Stimulated activated CD8-positive, alpha-beta memory T cell treated with anti-CD3 and anti-CD28 coated beads, Interleukin-12 subunit alpha, Interleukin-12 subunit beta, amount 100 ng/mL, for 24 hours (primary cell): ENCODE measurements around the gene SOST.

Experiments used
- DNase-seq: peaks from one replicate; pipeline ENCODE4 v3.0.0-alpha.2; 2020; ENCODE audit errors: extremely low read depth

SOST gene

DNA sequence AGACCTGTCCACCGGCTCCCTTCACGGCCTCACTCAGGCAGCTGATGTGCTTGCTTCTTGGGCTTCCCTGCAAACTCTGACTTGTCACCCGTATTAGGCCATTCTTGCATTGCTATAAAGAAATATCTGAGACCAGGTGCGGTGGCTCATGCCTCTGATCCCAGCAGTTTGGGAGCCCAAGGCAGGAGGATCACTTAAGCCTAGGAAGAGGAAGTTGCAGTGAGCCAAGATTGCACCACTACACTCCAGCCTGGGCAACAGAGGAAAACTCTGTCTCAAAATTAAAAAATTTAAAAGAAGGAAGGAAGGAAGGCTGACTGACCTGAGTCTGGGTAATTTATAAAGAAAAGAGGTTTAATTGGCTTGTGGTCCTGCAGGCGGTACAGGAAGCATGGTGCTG is 17.0 kb downstream of the SOST start:
- DNase-seq = no peak

DNA sequence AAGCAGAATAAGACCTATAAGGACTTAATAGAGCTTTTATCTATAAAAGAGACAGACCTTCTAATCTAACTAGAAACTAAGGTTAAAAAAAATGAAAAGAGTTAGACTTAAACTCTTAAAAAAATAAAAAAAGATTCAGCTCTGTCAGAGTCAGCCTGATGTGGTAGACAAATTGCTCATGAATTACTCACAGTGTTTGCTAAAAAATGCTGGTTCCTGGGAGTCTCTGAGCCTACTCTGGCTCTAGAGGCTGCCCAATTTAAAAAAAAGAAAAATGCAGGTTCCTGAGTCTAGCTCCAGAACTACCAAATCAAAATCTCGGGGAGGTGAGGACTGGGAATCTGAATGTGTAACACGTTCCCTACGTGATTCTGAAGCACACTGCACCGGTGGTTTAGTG is 18.1 kb downstream of the SOST start:
- no peak for DNase-seq

DNA sequence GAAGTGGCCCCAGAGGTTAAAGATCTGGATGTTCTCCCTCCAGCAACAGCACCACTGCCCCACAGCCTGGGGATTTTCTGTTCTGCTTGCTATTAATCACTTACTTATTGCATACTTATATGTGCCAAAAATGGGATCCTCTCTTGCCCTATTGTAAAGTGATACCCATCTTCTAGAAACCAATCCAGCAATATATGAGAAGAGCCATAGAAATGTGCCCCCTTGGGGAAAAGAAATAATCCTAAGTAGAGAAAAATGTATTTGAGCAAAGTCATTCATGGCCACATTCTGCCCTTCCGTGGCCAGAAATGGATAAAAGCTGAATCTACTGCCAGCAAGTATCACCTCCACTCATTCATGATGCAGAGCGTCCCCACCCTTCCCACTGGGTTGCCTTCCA is 20.9 kb downstream of the SOST start:
- DNase-seq = no peak

DNA sequence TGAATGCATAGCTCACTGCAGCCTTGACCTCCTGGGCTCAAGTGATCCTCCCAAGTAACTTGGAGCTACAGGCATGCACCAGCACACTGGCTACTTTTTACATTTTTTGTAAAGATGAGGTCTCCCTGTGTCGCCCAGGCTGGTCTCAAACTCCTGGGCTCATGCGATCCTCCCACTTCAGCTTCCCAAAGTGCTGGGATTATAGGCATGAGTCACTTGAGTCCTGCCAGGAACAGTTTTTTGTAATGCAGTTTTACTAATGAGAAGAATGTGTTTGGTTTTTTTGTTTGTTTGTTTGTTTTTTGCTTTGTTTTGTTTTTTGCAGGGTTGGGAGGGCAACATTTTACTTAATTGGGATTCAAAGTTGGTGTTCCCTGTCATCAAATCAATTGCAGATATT is 22.2 kb downstream of the SOST start:
- no peak for DNase-seq

DNA sequence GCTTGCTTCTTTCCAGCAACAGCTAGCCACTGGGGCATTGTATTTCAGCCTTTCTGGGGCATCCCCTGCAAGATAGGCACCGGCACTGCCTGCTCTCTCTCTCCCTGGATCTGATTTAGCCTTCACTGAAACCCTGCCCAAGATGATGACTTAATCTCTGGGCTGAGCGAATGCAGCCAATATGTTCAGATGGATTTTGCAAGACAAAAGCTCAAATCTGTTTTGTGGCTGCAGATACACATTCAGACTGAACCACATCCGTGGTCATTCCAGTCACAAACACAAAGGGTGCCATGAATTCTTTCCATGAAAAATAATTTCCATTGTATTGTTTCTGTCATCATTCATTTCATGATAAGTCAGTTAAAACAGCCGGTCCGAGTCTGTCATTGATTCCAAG is 24.2 kb downstream of the SOST start:
- no peak for DNase-seq

DNA sequence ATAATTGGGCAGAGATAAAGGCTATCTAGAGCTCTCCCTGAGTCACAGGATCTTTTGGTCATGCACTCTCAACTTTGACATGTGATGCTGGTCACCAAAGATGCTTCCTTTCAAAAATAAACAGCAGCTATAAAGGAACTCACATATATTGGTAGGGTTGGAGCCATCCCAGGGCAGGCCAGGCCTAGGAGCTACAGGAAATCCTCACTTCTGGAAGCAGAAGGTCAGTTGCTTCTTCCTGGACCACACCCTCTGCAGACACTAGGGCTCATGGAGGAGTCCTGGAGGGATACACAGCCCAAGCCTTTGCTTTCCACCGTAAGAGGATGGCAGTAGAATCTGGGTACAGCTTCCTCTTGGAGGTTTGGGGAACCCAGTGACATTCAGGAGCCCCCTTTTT is 24.6 kb downstream of the SOST start:
- DNase-seq = no peak

DNA sequence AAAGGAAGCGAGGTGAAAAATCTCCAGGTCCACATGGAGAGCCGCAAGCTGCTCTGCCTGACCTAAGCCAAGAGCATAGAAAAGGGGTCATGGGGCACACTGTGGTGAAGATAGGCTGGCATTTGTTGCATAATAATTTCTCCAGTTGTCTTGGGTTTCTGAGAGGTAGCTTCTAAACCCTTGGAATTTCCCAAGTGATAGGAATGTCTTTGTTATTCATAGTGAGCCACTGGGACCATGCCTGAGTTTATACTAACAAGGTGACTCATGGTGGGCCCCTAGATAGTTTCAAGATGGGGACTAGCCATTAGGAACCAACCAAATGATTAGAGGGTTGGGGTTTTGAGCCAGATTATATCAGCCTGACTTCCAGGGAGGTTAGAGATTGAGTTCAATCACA is 25.6 kb downstream of the SOST start:
- DNase-seq = no peak

DNA sequence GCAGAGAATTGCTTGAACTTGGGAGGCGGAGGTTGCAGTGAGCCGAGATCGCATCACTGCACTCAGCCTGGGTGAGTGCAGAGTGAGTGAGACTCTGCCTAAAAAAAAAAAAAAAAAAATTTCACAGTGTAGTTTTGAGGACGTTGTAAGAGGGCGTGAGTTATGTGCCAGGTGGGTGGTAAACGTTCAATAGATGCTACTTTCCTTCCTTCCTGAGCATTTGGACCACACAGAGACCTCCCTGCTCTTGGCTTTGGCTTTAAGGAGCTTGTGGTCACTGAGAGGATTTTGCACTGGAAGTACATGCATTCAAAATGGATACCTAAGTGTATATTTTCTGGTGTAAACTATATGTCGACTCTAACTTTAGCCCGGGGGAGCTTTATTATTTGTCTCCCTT is 30.5 kb downstream of the SOST start:
- DNase-seq = no peak

DNA sequence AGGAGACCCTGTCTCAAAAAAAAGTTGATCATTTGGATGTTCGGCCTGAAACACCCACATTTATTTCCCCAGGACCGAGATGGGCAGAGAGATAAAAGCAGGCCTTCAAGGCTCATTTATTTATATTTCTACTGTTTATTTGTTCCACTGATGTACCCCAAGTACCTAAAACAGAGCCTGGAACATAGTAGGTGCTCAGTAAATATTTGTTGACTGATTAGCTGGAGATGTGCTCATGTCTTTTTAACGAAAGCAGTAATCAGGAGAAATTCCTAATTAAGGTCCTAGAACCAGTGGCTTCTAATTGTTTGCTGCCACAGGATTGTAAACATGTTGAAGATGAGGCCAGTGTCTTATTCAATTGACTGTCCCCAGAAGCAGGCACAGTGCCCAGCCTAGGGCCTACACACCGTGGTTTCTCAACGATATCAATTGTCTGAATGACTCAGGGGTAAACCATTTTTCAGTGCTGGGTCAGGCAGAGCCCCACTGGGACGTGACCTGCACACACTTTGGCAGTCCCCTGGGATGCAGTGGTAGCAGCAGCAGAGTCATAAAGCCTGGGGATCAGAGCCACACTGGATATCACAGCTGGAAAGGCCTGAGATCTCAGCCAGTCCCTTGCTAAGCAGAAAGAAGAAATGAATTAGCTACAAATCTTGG is 34.8 kb downstream of the SOST start:
- no peak for DNase-seq

DNA sequence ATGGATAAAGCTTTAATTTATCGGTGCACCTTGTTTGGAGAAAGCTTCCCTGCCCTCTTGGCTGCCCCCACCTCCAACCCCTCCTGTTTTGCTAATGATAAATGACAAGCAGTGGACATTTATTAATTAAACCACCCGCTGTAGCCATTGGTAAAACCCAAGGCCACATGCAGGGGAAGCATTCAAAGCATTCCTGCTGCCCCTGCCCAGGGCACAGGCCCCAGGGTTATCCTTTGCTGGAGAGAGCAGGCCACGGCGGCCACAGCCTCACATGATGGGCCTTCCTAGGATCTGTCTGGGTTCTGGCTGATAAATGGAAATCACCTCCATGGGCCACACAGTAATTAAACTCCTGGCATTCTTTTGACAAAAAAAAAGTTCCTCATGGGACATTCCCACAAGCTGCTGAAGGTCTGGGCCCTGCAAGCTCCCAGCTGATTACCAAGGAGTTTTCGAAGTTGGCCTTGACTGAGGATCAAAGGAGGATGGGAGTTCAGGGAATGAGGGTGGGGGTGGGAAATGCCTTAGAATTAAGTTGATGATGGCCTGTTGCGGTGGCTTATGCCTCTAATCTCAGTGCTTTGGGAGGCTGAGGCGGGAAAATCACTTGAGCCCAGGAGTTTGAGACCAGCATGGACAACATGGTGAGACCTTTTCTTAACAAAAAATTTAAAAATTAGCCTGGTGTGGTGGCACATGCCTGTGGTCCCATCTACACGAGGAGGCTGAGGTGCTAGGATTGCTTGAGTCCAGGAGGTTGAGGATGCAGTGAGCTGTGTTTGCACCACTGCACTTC is 35.5 kb downstream of the SOST start:
- no peak for DNase-seq

DNA sequence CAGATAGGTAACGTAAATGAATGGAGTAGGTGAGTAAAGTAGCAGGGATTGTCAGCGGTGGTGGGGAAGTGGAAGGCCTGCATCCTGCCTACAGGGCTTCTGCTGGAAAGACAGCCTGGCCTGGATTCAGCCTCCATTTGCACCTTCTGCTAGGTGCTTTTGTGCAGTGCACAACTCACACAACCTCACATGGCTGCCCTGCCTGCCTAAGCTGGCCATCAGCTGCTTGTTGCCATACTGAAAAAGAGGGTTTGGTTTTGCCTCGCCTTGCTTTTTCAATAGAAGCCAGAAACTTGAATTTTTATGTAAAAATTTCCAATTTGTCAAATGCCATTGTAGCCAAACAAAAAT is 36.3 kb downstream of the SOST start:
- no peak for DNase-seq

DNA sequence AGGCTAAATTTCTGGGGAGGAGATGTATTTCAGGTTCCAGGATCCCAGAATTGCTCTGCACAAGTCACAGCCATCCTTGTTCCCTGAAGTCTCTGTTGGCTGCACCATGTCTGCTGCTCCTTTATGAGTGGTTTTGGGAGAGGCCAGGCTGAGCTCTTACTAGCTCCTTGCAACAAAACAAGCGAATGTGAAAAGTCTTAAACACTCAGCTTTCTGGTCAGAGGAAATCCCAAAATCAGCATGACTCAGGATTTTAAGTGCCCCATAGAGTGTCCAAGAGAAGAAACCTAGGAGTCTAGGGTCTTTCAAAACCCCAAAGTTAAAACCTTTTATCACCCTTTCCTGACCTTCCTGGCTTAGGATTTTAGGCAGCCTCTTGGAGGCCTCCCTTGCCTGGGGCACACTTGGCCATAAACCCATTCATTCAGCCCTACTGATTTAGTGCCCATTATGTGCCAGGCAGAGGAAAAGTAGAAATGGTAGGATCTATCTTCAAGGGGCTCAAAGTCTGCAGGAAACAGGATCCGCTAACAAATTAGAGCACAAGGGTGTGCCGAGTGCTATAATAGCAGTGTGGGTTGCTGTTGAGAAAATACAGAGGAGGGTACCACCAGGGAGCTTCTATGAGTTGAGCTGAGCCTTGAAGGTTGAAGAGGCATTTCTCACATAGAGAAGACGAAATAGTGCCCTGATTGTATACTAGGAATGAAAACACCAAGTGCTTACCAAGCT is 36.9 kb downstream of the SOST start:
- DNase-seq = no peak

DNA sequence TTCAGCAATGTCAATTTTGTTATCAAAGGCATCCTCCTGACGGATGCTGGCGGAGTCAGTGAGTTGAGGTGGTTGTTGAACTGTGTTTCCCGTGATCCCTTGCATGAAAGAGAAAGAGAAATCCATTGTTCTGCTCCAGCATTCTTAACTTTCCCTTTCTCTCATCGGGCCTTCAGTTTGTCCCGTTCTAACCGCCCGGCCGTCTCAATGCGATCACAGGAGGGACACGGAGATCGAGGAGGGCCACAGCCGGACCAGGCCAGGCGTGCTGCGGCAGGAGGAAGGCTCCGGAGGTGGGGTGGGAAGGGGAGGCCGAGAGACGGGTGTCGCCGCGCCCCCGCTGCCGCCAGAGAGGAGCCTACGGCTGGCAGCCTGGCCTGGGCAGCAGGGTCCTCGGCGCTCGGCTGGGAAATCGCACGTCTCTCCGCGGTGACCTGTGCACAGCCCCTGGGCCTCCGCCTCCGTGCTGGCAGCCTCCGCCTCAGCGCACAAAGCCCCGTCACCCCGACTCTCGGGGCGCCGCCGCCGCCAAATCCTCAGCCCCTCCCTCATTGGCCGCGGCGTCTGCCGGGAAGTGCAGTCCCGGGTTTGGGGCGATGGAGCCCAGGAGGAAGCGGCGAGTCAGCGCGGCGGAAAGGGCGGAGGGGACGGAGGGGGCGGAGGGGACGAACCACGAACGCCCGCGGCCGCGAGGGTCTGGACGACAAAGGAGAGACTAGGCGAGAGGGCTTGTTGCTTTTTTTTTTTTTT is 38.1 kb downstream of the SOST start:
- peak; percentile 40 for DNase-seq

DNA sequence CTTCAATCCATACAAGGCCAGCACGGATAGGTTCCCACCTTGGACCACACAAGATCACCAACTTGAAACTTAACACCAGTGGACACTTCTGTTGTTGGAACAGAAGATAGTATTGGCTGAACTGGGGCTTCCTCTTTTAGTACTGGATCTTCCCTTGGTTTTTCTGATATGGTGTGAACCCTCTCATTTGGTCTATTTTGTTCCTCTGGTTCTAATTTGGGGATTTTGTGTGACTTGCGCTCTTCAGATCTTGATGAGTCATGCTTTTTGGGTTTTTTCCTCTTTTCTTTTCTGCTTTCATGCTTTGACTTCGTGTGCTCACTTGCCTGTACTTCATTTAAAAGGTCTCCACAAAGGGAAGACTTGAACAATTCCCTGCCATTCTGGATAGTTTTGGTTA is 39.0 kb downstream of the SOST start:
- no peak for DNase-seq

DNA sequence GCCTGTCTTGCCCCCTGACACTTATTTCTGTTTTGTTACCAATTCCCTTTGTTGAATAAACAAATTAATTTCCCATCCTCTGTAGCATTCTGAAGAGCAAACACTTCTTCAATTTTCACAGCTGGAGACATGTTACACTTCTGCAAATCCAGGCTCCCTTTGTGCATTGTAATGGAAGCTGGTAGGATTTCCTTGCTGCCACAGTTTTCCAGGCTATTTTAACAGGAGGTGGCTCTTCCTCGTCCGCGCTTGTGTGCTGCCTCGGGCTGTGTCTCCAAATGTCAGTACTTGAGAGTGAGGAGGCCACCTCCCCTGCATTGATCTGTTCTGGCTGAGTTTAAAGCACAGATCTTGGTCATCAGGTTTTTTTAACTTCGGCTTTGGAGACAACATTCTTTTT is 40.0 kb downstream of the SOST start:
- no peak for DNase-seq

DNA sequence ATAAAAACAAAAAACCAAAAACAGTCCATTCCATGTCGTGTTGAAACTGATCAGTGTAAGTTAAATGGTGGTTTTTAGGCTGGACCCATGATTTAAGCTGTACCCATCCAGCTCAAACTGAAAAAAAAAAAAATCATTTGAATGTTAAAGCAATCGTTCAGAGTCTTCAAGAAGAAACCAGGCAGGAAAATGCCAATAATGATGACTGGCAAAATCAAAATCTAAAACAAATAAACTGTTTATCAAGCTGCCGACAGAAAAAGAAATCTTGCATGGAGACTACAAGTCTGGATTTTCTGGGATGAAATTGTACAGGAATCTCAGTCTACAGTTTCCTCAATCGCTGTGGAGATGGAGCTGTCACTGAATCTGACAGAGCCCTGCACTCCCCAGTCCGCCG is 40.7 kb downstream of the SOST start:
- DNase-seq = no peak

DNA sequence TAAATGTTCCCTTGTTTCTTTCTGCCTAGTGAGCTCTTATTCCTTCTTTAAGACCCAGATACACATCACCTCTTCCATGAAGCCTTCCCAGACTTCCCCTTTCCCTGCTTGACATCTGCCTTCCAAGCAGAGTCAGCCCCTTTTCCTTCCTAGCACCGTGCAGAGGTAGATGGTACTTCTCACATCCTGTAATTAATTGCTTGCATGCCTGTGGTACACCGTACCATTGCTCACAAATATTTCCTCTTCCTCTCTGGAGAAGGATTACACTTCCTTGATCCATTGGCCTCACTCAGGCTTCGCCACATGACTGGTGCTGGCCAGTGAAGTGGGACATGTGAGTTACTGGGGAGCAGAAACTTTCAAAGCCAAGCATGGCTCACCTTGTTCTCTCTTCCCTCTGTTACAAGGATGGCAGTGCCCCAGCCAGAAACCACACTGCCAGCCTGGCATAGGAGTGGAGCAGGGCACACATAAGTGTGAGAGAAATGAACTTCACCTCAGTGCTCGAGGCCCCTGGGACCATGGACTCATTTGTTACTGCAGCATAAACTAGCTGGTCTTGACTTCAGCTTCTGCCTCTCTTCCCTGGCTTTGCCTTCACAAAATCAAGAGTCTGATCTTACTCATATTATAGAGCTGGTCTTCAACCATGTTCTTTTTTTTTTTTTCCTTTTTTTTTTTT is 44.0 kb downstream of the SOST start:
- no peak for DNase-seq

DNA sequence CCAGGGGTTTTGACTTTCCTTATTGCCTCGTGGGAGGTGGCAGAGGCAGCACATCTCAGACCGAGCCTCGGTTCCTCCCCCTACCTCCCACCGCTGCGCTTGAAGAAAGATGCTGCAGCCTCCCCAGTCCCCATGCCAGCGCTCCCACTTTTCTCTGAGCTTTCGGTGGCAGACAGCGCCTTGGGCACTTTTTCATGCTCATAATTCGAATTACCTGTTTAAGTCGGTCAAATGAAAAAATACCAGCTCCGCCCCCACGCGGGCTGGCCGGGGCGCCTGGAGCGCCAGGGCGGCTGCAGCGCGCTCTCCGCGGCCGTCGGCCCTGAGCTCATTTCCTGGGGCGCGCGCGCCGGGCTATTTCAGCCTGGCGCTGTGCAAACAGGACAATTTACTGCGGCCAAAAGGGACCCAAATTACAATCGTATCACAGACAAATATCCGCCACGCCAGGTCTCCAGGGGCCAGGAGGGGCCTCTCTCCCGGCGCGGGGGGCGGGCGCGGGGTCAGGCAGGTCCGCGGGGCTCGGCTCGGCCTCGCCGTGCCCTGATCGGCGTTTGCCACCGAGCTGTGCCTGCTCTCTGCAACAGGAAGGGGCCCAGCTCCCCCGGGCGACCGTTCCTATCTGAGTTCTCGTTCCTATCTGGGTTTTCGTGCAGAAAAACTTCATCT is 45.0 kb downstream of the SOST start:
- no peak for DNase-seq

DNA sequence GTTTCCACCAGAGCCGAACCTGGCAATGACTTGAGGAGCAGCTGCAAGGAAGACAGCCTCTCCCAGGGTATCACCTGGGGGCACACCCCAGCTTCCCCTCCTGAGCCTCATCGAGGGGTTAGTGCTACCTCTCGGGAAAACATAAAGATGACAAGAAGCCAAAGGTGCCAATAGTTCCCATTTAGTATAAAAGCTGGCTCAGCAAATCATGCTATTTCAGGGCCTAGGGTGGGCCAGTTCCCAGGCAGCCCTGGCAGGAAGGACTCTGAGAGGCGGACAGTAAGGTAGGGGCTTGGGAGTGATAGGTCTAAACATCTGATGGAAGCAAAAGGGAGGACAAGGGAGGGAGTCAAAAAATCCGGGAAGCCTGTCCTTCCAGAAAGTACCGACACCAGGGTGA is 46.2 kb downstream of the SOST start:
- DNase-seq = no peak

DNA sequence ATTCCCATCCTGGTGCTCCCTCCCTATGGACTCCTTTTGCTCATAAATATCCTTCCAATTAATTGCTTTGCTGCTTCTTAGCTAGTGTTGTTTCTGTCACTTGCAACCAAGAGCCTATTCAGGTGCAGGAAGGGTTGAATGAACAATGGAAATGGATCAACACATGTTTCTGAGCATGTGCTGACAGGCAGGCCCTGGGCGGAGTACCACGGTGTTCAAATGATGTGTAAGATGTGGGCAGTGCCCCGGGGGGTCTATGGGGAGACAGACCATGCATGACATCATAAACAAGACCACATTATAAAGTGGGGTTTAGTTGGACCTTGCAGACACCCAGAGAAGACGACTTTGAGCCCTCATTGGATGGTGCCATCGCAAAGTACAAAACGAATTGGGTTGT is 48.5 kb downstream of the SOST start:
- DNase-seq = no peak

DNA sequence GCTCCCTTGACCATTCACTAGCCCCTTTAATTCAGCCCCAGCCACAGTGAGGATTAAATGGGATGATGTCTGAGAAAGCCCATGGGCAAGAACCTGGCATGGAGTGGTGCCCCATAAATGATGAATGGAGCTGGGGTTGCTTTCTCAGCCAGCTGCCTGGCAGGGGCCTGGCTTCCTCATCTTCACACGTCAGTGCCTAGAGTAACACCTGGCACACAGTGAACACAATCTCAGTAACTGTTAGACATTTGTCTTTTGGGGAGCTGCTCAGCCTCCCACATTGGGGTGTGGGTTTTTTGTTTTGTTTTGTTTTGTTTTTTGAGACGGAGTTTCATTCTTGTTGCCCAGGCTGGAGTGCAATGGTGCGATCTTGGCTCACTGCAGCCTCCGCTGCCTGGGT is 49.4 kb downstream of the SOST start:
- DNase-seq = no peak
